HG03060 (cell line): ENCODE data around the gene CACNB1.

ENCODE experiments used
- ATAC-seq: cut with Tn5 transposase; IDR thresholded peaks from one replicate; pipeline ENCODE4 v1.9.1; 2021; ENCODE audit warnings: low read depth, moderate number of reproducible peaks; ENCODE audit not compliant: unreplicated experiment

CACNB1 gene

GRCh38 chr17:39197380-39198185, at the start of gene CACNB1:
TSS of gene CACNB1 (minus strand) at chr17:39197669. CDS start at chr17:39197495, 174 bp downstream.
- ATAC-seq, result no peak

- no peak for ATAC-seq
Measured at GRCh38 chr17:39246274-39246673, 48.8 kb upstream of the CACNB1 start.

- ATAC-seq, result no peak
Measured at GRCh38 chr17:39244600-39245570, 47.4 kb upstream of the CACNB1 start.

- no peak for ATAC-seq
Measured at GRCh38 chr17:39244016-39244599, 46.6 kb upstream of the CACNB1 start.

GRCh38 chr17:39243155-39243554, 45.7 kb upstream of the CACNB1 start:
- ATAC-seq, result no peak

GRCh38 chr17:39240631-39241030, 43.2 kb upstream of the CACNB1 start:
- no peak for ATAC-seq

- no peak for ATAC-seq
Measured at GRCh38 chr17:39239640-39240314, 42.3 kb upstream of the CACNB1 start.

GRCh38 chr17:39238311-39238972, 41.0 kb upstream of the CACNB1 start:
- no peak for ATAC-seq

GRCh38 chr17:39237586-39237985, 40.1 kb upstream of the CACNB1 start:
- ATAC-seq, result no peak

GRCh38 chr17:39236981-39237441, 39.5 kb upstream of the CACNB1 start:
- ATAC-seq, result no peak

- no peak for ATAC-seq
Measured at GRCh38 chr17:39236450-39236927, 39.0 kb upstream of the CACNB1 start.

GRCh38 chr17:39235555-39236449, 38.3 kb upstream of the CACNB1 start:
- ATAC-seq, result no peak

- no peak for ATAC-seq
Measured at GRCh38 chr17:39231591-39232551, 34.4 kb upstream of the CACNB1 start.

- ATAC-seq, result no peak
Measured at GRCh38 chr17:39231091-39231561, 33.7 kb upstream of the CACNB1 start.

GRCh38 chr17:39230361-39230760, 32.9 kb upstream of the CACNB1 start:
- no peak for ATAC-seq

GRCh38 chr17:39229274-39229913, 31.9 kb upstream of the CACNB1 start:
- ATAC-seq, result no peak

- no peak for ATAC-seq
Measured at GRCh38 chr17:39227364-39227919, 30.0 kb upstream of the CACNB1 start.
